Keratinocyte (primary cell): ENCODE data around the gene SPIRE1. TPM values are rescaled to one million over a fixed set of nuclear protein-coding genes. Genes with fewer than 3 reads are reported as not detected.

Experiments
- DNase-seq: peaks from one replicate; pipeline ENCODE4 v3.0.0-alpha.2; 2011; ENCODE audit warnings: low read depth, missing footprints, low spot score
- FAIRE-seq: peaks from 2 replicates; lab custom pipeline; 2011; peaks lifted over from hg19 to GRCh38; lab: Jason Lieb, UNC
- H2AFZ ChIP-seq: 2 replicates; pipeline ENCODE4 v1.6.0; 2012; ENCODE audit warnings: low read length, control low read depth, inconsistent platforms; ENCODE audit not compliant: control insufficient read depth
- H3K27ac ChIP-seq: 2 replicates; pipeline ENCODE4 v1.5.1; 2011; ENCODE audit warnings: low read length; ENCODE audit not compliant: control insufficient read depth, insufficient read depth
- H3K27me3 ChIP-seq: 3 replicates; pipeline ENCODE4 v1.6.0; 2011; ENCODE audit warnings: low read length; ENCODE audit not compliant: control insufficient read depth, insufficient read depth; ENCODE audit errors: extremely low read depth
- H3K36me3 ChIP-seq, 2 experiments: 2 replicates in 1 of 2; 3 replicates in 1 of 2; pipeline ENCODE4 v1.5.1; 2011; ENCODE audit warnings: low read length in 2 of 2, mild to moderate bottlenecking in 1 of 2; ENCODE audit not compliant: control insufficient read depth in 2 of 2, insufficient read depth in 2 of 2; ENCODE audit errors: extremely low read depth in 1 of 2
- H3K4me1 ChIP-seq: 3 replicates; pipeline ENCODE4 v1.5.1; 2011; ENCODE audit warnings: low read length; ENCODE audit not compliant: control insufficient read depth, insufficient read depth; ENCODE audit errors: extremely low read depth
- H3K4me2 ChIP-seq: 3 replicates; pipeline ENCODE4 v1.6.0; 2011; ENCODE audit warnings: low read depth, low read length; ENCODE audit not compliant: control insufficient read depth, insufficient read depth; ENCODE audit errors: extremely low read depth
- H3K4me3 ChIP-seq, 3 experiments: fragments of 200-600 bp in 1 of 3; sonication (generic) in 1 of 3; 2 replicates in 2 of 3; 3 replicates in 1 of 3; pipeline ENCODE4 v1.5.1; 2011 to 2016; ENCODE audit warnings: low read length in 3 of 3, mild to moderate bottlenecking in 3 of 3, control low read depth in 2 of 3, inconsistent platforms in 1 of 3, low read depth in 1 of 3, mixed read lengths in 1 of 3, mixed run types in 1 of 3, moderate library complexity in 1 of 3; ENCODE audit not compliant: control insufficient read depth in 2 of 3, insufficient read depth in 2 of 3; ENCODE audit errors: extremely low read depth in 1 of 3
- H3K79me2 ChIP-seq: 2 replicates; pipeline ENCODE4 v1.6.0; 2012; ENCODE audit warnings: low read length; ENCODE audit not compliant: control insufficient read depth, insufficient read depth
- H3K9ac ChIP-seq: 3 replicates; pipeline ENCODE4 v1.6.0; 2011; ENCODE audit warnings: low read length; ENCODE audit not compliant: control insufficient read depth, insufficient read depth; ENCODE audit errors: extremely low read depth
- H3K9me1 ChIP-seq: 3 replicates; pipeline ENCODE4 v1.6.0; 2011; ENCODE audit warnings: low read length; ENCODE audit not compliant: control insufficient read depth, insufficient read depth; ENCODE audit errors: extremely low read depth
- H3K9me3 ChIP-seq: 2 replicates; pipeline ENCODE4 v1.5.1; 2012; ENCODE audit warnings: low read depth, low read length; ENCODE audit not compliant: control insufficient read depth
- H4K20me1 ChIP-seq: 3 replicates; pipeline ENCODE4 v1.6.0; 2011; ENCODE audit warnings: low read length; ENCODE audit not compliant: control insufficient read depth, insufficient read depth; ENCODE audit errors: extremely low read depth
- CTCF ChIP-seq, 3 experiments: IDR thresholded peaks in 1 of 3; conservative IDR thresholded peaks in 1 of 3; optimal IDR thresholded peaks in 1 of 3; 2 replicates in 2 of 3; 3 replicates in 1 of 3; pipeline versions ENCODE3 to v1.5.1; 2011; ENCODE audit warnings: low read length in 3 of 3, mild to moderate bottlenecking in 3 of 3, moderate library complexity in 2 of 3, control low read depth in 1 of 3, inconsistent platforms in 1 of 3; ENCODE audit not compliant: insufficient read depth in 2 of 3; ENCODE audit errors: extremely low read depth in 1 of 3
- EZH2 ChIP-seq: IDR thresholded peaks from one replicate; pipeline ENCODE4 v1.6.1; 2012; ENCODE audit warnings: inconsistent platforms, mild to moderate bottlenecking, low read length, moderate library complexity
- dilution Hi-C: fragments of 300-500 bp; cut with MboI; formaldehyde crosslinking; loops from one replicate; pipeline ENCODE4 v1.7.0; 2020; ENCODE audit warnings: low sequenced_read_pairs; ENCODE audit not compliant: extremely low pct_ligation_motif_present
- polyA plus RNA-seq, 5 experiments: library from polyadenylated mRNA; depleted of rRNA in 3 of 5; stranded (reverse) in 3 of 5; stranded (forward) in 1 of 5; unstranded in 1 of 5; fragments of >200 nt; gene quantifications; 1 replicate in 1 of 5; 2 replicates in 3 of 5; 3 replicates in 1 of 5; pipeline versions ENCODE4 v1.2.1 to v1.2.3, GENCODE V29; 2011 to 2012; ENCODE audit warnings: missing spikeins in 2 of 5, low read depth in 1 of 5, low replicate concordance in 1 of 5
- small RNA-seq, 3 experiments: library from RNA; depleted of rRNA; stranded (forward); fragments of <200 nt; gene quantifications; one replicate each; pipeline ENCODE3, GENCODE V24; 2012; ENCODE audit warnings: low read depth in 3 of 3, low replicate concordance in 1 of 3; ENCODE audit not compliant: insufficient read length in 3 of 3

The SPIRE1 gene
- polyA plus RNA-seq, 1 donor (not counting 4 experiments of a cell fraction or from before 2014, with no cell fraction given) = 20.6 TPM

DNA sequence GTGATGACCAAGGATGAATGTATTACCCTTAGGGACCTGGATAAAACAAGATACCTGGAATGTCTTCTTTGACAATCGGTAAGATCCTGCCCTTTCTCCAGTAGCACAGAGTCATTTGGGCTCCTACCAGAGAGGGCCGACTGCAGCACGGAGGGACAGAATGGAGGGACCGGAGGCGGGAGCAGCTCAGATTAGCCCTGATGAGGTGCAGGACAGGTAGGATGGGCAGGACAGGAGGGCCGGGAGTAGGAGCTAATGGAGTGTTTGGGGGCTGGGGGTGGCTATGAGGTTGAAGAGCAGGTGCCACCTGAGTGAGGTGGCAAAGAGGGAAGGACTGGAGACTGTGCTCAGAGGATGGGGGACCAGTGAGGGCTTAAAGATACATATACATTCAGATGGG lies 260.1 kb downstream of the SPIRE1 start:
- no peak for FAIRE-seq
- no peak for DNase-seq
- dilution Hi-C loops = no loop called here
- no peak for TF ChIP-seq EZH2
- no peak for TF ChIP-seq CTCF (optimal IDR thresholded peaks at IDR 0.05 in 1 of 3, IDR thresholded peaks at IDR 0.05 in 1 of 3, conservative IDR thresholded peaks at IDR 0.05 in 1 of 3; ENCODE audit: extremely low read depth in 1 of 3, insufficient read depth in 2 of 3, low read length in 3 of 3)
- no peaks in the 10 kb centered on the region for H3K9me1 ChIP-seq
- H3K4me2 ChIP-seq = no peak overlapping the region
- H2AFZ ChIP-seq = no peak overlapping the region
- H3K36me3 ChIP-seq = no peaks in the 10 kb centered on the region
- H3K4me1 ChIP-seq = peaks cover 7% of the 10 kb centered on the region
- no peak overlapping the region for H3K4me3 ChIP-seq
- no peaks in the 10 kb centered on the region for H3K79me2 ChIP-seq
- H3K9ac ChIP-seq = no peak overlapping the region
- H3K27ac ChIP-seq = no peak overlapping the region
- H3K27me3 ChIP-seq = no peaks in the 10 kb centered on the region
- no peaks in the 10 kb centered on the region for H4K20me1 ChIP-seq
- H3K9me3 ChIP-seq = no peaks in the 10 kb centered on the region

GRCh38 chr18:12397254-12397653 lies 260.7 kb downstream of the SPIRE1 start:
- Histone ChIP-seq H3K79me2 (no peaks in the 10 kb centered on the region), H3K27me3 (no peaks in the 10 kb centered on the region), H3K4me3 (no peak overlapping the region), H3K36me3 (no peaks in the 10 kb centered on the region), H3K4me1 (peaks cover 2% of the 10 kb centered on the region), H3K9me1 (no peaks in the 10 kb centered on the region), H3K27ac (no peak overlapping the region), H3K4me2 (no peak overlapping the region), H3K9me3 (no peaks in the 10 kb centered on the region), H2AFZ (no peak overlapping the region), H3K9ac (no peak overlapping the region), H4K20me1 (no peaks in the 10 kb centered on the region)
- no peak for DNase-seq
- TF ChIP-seq EZH2 (no peak), CTCF (optimal IDR thresholded peaks at IDR 0.05 in 1 of 3, IDR thresholded peaks at IDR 0.05 in 1 of 3, conservative IDR thresholded peaks at IDR 0.05 in 1 of 3; ENCODE audit: extremely low read depth in 1 of 3, insufficient read depth in 2 of 3, low read length in 3 of 3) (no peak)
- no peak for FAIRE-seq
- dilution Hi-C loops = no loop called here

Small RNAs within 50 kb of the gene (small RNA-seq; reads per million reads assigned to genes)
- gene RNU7-129P = 0 reads per million in 3 experiments

Other genes with a start within 250 kb of the SPIRE1 start
- gene CEP76, start 44.6 kb upstream of the SPIRE1 start, polyA plus RNA-seq = 7.5 to 10.7 TPM (median 8.3 TPM) in 3 replicates
- 40.0 to 69.3 TPM (median 50.7 TPM) in 3 replicates for gene PSMG2, start 44.9 kb upstream of the SPIRE1 start, polyA plus RNA-seq
- gene PTPN2, start 226.1 kb upstream of the SPIRE1 start, polyA plus RNA-seq = 23.7 to 39.9 TPM (median 26.0 TPM) in 3 replicates